ENCODE results near the gene EIF6.
A peak's percentile ranks its signal among the peaks of the same experiment; 100 is the strongest.

The EIF6 gene

GRCh38 chr20:35287509-35288324 is 3.1 kb upstream of the EIF6 start:
- H3K4me3 ChIP-seq (ENCODE audit: low read length), result no peak overlapping the region
- no peak overlapping the region for H3K9ac ChIP-seq (ENCODE audit: low read length)
- H3K36me3 ChIP-seq (ENCODE audit: control insufficient read depth, insufficient read depth, low read length), result no peaks in the 10 kb centered on the region
- H3K4me1 ChIP-seq (ENCODE audit: control insufficient read depth, insufficient read depth, low read length), result peaks cover 10% of the 10 kb centered on the region
- H3K27ac ChIP-seq (ENCODE audit: low read depth, low read length), result no peak overlapping the region
- H3K27me3 ChIP-seq (ENCODE audit: control insufficient read depth, insufficient read depth, low read length), result no peaks in the 10 kb centered on the region

GRCh38 chr20:35286899-35287508 is 2.4 kb upstream of the EIF6 start:
- no peaks in the 10 kb centered on the region for H3K27me3 ChIP-seq (ENCODE audit: control insufficient read depth, insufficient read depth, low read length)
- no peak overlapping the region for H3K4me3 ChIP-seq (ENCODE audit: low read length)
- H3K9ac ChIP-seq (ENCODE audit: low read length), result no peak overlapping the region
- no peaks in the 10 kb centered on the region for H3K36me3 ChIP-seq (ENCODE audit: control insufficient read depth, insufficient read depth, low read length)
- peaks cover 10% of the 10 kb centered on the region for H3K4me1 ChIP-seq (ENCODE audit: control insufficient read depth, insufficient read depth, low read length)
- H3K27ac ChIP-seq (ENCODE audit: low read depth, low read length), result no peak overlapping the region

DNA sequence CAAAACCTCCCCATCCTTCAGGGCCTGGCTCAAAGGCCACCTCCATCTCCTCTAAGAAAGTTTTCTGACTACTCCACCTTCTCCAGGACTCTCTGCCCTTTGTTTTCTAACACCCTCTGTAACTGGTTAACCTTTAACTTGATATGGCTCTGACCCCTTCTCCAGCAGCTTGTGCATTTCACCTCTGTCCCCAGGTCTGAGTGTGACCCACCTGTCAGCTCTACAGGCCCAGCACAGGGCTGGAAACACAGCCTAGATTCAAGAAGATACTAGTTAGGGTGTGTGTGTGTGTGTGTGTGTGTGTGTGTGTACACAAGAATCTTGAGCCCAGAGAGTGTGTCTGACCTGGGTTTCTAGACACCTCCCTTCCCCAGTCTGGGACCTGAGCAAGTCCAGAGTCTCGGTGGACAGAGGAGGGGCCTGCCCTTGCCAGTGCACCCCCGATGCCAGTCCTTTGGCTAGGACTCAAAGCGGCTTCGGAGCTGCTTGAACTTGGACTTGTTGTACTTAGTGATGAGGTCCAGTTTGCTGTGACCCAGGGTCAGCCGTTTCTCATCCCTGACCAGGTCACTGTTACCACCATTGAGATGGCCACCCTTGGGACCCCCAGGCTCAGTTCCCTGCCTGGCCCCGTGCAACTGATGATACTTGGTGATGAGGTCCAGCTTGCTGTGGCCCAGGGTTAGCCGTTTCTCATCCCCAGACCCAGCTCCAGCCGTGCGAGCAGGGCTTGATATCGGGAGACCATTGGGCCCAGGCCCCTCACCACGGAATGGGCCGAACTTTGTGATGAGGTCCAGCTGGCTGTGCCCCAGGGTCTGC is 1.7 kb upstream of the EIF6 start:
- no peak overlapping the region for H3K27ac ChIP-seq (ENCODE audit: low read depth, low read length)
- H3K4me3 ChIP-seq (ENCODE audit: low read length), result no peak overlapping the region

DNA sequence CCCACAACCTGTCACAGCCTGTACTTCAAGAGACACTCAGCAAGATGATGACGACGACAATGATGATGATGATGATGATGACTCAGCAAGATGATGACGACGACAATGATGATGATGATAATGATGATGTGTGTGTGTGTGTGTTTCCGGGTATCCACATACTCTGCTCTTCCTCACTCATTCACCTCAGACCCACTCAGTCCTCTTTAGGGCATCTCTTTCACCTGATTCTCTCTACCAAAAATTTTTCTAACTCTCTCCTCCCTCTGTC is 1.2 kb upstream of the EIF6 start:
- no peak overlapping the region for H3K27ac ChIP-seq (ENCODE audit: low read depth, low read length)
- H3K4me3 ChIP-seq (ENCODE audit: low read length), result no peak overlapping the region
- no peak overlapping the region for H3K9ac ChIP-seq (ENCODE audit: low read length)
- peaks cover 10% of the 10 kb centered on the region for H3K4me1 ChIP-seq (ENCODE audit: control insufficient read depth, insufficient read depth, low read length)
- no peaks in the 10 kb centered on the region for H3K36me3 ChIP-seq (ENCODE audit: control insufficient read depth, insufficient read depth, low read length)
- H3K27me3 ChIP-seq (ENCODE audit: control insufficient read depth, insufficient read depth, low read length), result no peaks in the 10 kb centered on the region

More for the DNA sequence above, 1.7 kb upstream of the EIF6 start:
- Histone ChIP-seq H3K27me3 (ENCODE audit: control insufficient read depth, insufficient read depth, low read length) (no peaks in the 10 kb centered on the region), H3K9ac (ENCODE audit: low read length) (no peak overlapping the region), H3K4me1 (ENCODE audit: control insufficient read depth, insufficient read depth, low read length) (peaks cover 10% of the 10 kb centered on the region), H3K36me3 (ENCODE audit: control insufficient read depth, insufficient read depth, low read length) (no peaks in the 10 kb centered on the region)

DNA sequence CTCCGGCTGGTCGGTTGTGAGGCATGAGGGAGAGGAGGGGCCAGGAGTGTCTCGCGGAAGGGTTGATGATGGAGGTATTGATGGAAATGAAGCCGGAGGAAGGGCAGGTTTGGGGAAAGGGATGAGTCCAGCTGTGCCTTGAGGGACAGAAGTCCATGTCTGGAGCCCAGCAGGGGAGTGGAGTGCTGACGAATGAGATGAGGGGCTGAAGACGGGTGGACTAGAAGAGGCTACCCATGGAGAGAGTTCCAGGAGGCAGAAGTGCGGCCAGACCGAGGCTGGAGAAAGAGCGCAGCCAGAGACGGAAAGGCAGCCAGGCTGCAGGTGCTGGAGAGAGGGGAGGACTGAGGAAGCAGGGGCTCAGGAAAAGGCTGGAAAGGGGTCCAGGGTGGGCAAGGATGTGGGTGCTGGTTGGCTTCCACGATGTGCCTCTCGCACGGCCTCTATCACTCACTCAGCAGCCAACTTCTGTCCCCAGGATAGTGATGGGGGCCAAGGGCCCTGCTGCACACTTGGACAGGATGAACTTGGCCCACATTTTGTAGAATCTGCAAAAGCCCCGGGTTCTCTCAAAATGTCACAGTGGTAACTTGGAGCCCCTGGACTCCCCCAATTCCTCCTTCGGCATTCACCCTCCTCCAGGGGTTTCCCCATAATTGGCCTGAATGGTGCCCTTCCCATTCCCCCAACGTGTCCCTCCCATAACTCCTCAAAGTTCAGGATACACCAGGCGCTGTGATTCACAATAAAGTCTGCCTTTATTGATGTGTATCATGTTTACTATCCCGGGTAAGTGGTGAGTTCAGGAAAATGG is 627 bp upstream of the EIF6 start:
- Histone ChIP-seq H3K4me1 (ENCODE audit: control insufficient read depth, insufficient read depth, low read length) (peaks cover 10% of the 10 kb centered on the region), H3K27me3 (ENCODE audit: control insufficient read depth, insufficient read depth, low read length) (no peaks in the 10 kb centered on the region), H3K9ac (ENCODE audit: low read length) (peak overlapping the region; percentile 5), H3K36me3 (ENCODE audit: control insufficient read depth, insufficient read depth, low read length) (peaks cover 5% of the 10 kb centered on the region), H3K27ac (ENCODE audit: low read depth, low read length) (peak overlapping the region; percentile 79), H3K4me3 (ENCODE audit: low read length) (peak overlapping the region; percentile 72)

DNA sequence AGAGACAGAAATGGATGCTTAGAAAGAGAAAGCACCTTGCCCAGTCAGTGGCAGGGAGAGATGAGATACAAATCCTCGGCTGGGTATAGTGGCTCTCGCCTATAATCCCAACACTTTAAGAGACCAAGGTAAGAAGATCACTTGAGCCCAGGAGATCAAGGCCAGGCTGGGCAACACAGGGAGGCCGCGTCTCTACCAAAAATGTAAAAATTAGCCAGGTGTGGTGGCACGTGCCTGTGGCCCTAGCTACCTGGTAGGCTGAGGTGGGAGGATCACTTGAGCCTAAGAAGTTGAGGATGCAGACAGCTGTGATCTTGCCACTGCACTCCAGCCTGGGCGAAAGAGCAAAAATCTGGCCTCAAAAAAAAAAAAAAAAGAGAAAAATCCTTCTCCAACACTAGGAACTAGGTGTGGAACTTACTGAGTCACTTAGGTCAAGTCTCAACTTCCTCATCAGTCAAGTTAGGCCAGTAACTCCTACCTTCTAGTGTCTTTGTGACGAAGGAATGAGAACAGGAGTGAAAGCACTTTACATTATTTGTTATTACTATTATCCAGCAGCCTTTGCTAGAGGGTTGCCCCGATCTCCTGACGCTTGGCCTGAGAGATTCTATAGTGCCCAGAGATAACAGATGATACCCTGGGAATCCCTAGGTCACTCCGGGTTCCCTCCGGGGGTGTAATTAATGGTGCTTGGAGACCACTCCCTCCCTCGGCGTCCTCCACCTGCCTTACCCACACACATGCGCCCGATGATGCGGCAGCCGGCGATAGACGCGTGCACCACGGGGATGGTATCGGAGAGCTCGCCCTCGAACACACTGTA is 918 bp downstream of the EIF6 start:
- Histone ChIP-seq H3K4me1 (ENCODE audit: control insufficient read depth, insufficient read depth, low read length) (peaks cover 10% of the 10 kb centered on the region), H3K9ac (ENCODE audit: low read length) (peak overlapping the region; percentile 74), H3K36me3 (ENCODE audit: control insufficient read depth, insufficient read depth, low read length) (peaks cover 16% of the 10 kb centered on the region), H3K27ac (ENCODE audit: low read depth, low read length) (peak overlapping the region; percentile 79), H3K4me3 (ENCODE audit: low read length) (peak overlapping the region; percentile 72), H3K27me3 (ENCODE audit: control insufficient read depth, insufficient read depth, low read length) (no peaks in the 10 kb centered on the region)

- Histone ChIP-seq H3K9ac (ENCODE audit: low read length) (no peak overlapping the region), H3K27me3 (ENCODE audit: control insufficient read depth, insufficient read depth, low read length) (no peaks in the 10 kb centered on the region), H3K4me1 (ENCODE audit: control insufficient read depth, insufficient read depth, low read length) (peaks cover 10% of the 10 kb centered on the region), H3K27ac (ENCODE audit: low read depth, low read length) (no peak overlapping the region), H3K4me3 (ENCODE audit: low read length) (no peak overlapping the region), H3K36me3 (ENCODE audit: control insufficient read depth, insufficient read depth, low read length) (peaks cover 19% of the 10 kb centered on the region)
These were observed 3.0 kb downstream of the EIF6 start for GRCh38 chr20:35281506-35282101.

- Histone ChIP-seq H3K4me3 (ENCODE audit: low read length) (no peak overlapping the region), H3K4me1 (ENCODE audit: control insufficient read depth, insufficient read depth, low read length) (peaks cover 10% of the 10 kb centered on the region), H3K27ac (ENCODE audit: low read depth, low read length) (no peak overlapping the region), H3K9ac (ENCODE audit: low read length) (no peak overlapping the region), H3K36me3 (ENCODE audit: control insufficient read depth, insufficient read depth, low read length) (peaks cover 21% of the 10 kb centered on the region), H3K27me3 (ENCODE audit: control insufficient read depth, insufficient read depth, low read length) (no peaks in the 10 kb centered on the region)
These were observed 4.0 kb downstream of the EIF6 start for GRCh38 chr20:35280523-35280922.

- Histone ChIP-seq H3K36me3 (ENCODE audit: control insufficient read depth, insufficient read depth, low read length) (peaks cover 21% of the 10 kb centered on the region), H3K27ac (ENCODE audit: low read depth, low read length) (no peak overlapping the region), H3K9ac (ENCODE audit: low read length) (no peak overlapping the region), H3K27me3 (ENCODE audit: control insufficient read depth, insufficient read depth, low read length) (no peaks in the 10 kb centered on the region), H3K4me3 (ENCODE audit: low read length) (no peak overlapping the region), H3K4me1 (ENCODE audit: control insufficient read depth, insufficient read depth, low read length) (peaks cover 8% of the 10 kb centered on the region)
These were observed 4.9 kb downstream of the EIF6 start for GRCh38 chr20:35279533-35280174.

DNA sequence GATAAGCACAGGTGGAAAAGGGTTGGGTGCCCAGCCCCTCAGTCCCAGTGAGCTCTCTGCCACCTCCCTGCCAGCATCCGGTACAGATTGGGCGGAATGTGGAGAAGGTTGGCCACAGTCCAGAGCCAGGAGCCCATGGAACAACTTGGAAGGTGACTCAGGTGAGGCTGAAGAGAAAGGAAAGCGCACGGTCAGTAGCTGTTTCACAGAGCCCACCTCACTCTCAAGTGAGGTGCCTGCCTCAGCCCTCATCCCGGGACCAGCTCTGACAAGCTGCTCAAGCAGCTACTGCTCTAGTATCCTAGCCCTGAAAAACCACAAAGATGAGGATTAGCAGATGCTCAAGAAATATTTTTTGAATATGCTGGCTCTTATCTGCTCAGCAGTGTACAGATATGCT is 5.5 kb downstream of the EIF6 start:
- Histone ChIP-seq H3K36me3 (ENCODE audit: control insufficient read depth, insufficient read depth, low read length) (peaks cover 21% of the 10 kb centered on the region), H3K9ac (ENCODE audit: low read length) (no peak overlapping the region), H3K4me3 (ENCODE audit: low read length) (no peak overlapping the region), H3K27ac (ENCODE audit: low read depth, low read length) (no peak overlapping the region), H3K27me3 (ENCODE audit: control insufficient read depth, insufficient read depth, low read length) (no peaks in the 10 kb centered on the region), H3K4me1 (ENCODE audit: control insufficient read depth, insufficient read depth, low read length) (peaks cover 8% of the 10 kb centered on the region)
